Immature natural killer cell (primary cell): ENCODE data around the gene RSPO3. TPM values are rescaled to one million over a fixed set of nuclear protein-coding genes. Genes with fewer than 3 reads are reported as not detected.

Source experiments
- DNase-seq, 3 donors: peaks; one replicate each; pipeline ENCODE4 v3.0.0; 2022; ENCODE audit warnings: mixed read lengths in 1 of 3
- H3K27ac Mint-ChIP-seq, 6 donors: one replicate each; pipeline ENCODE4 v1.8.0; 2020; ENCODE audit warnings: mixed read lengths in 6 of 6, mild to moderate bottlenecking in 5 of 6, inconsistent platforms in 4 of 6, moderate library complexity in 3 of 6
- H3K27me3 Mint-ChIP-seq, 3 donors: one replicate each; pipeline ENCODE4 v1.8.0; 2020 to 2021; ENCODE audit warnings: low read depth in 3 of 3, mild to moderate bottlenecking in 3 of 3, mixed read lengths in 3 of 3, moderate library complexity in 3 of 3, inconsistent platforms in 1 of 3
- H3K36me3 Mint-ChIP-seq, 3 donors: one replicate each; pipeline ENCODE4 v1.8.0; 2020; ENCODE audit warnings: mixed read lengths in 3 of 3, inconsistent platforms in 2 of 3, mild to moderate bottlenecking in 2 of 3
- H3K4me1 Mint-ChIP-seq, 2 donors: one replicate each; pipeline ENCODE4 v1.8.0; 2020; ENCODE audit warnings: inconsistent platforms in 2 of 2, mild to moderate bottlenecking in 2 of 2, mixed read lengths in 2 of 2, moderate library complexity in 1 of 2
- H3K4me3 Mint-ChIP-seq, 5 donors: one replicate each; pipeline ENCODE4 v1.8.0; 2020; ENCODE audit warnings: mild to moderate bottlenecking in 5 of 5, mixed read lengths in 5 of 5, inconsistent platforms in 3 of 5, moderate library complexity in 3 of 5
- H3K9me3 Mint-ChIP-seq, 6 donors: one replicate each; pipeline ENCODE4 v1.8.0; 2020; ENCODE audit warnings: mild to moderate bottlenecking in 6 of 6, mixed read lengths in 6 of 6, inconsistent platforms in 4 of 6, moderate library complexity in 3 of 6
- polyA plus RNA-seq, 3 donors: library from polyadenylated mRNA; unstranded; fragments of 300-500 nt; fragmentation: Illumina TruSeq; gene quantifications; one replicate each; pipeline ENCODE4 v1.2.3, GENCODE V29; 2021

RSPO3 gene
- polyA plus RNA-seq, 3 donors from 2014 or later: not detected

DNA sequence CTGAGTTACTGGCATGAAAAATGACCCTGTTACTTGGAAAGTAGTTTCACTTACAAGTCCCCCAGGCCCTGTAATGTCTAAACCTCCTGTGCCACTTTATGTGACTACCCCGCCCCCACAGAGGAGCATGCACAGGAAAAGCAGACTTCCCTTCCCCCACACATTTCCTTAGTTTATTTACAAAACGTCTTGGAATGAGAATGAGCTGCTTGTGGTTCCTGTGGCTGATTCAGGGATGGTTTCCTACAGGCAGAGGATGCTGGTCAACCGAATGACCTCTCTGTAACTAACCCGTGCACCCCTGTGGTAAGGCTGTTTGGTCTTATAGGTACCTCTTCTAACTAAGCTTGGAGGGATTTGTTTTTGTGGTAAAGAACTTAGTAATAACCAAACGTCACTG, 28.5 kb downstream of the RSPO3 start:
- no peak overlapping the region for H3K27ac Mint-ChIP-seq
- H3K27me3 Mint-ChIP-seq: peaks cover 0 to 2% (median 2%) of the 10 kb centered on the region in 3 donors
- no peak for DNase-seq
- peaks cover 0 to 2% (median 0%) of the 10 kb centered on the region in 6 donors for H3K9me3 Mint-ChIP-seq
- no peak overlapping the region for H3K4me3 Mint-ChIP-seq
- H3K4me1 Mint-ChIP-seq: no peaks in the 10 kb centered on the region
- no peaks in the 10 kb centered on the region for H3K36me3 Mint-ChIP-seq

- H3K4me3 Mint-ChIP-seq: no peak overlapping the region
- peaks cover 0 to 6% (median 2%) of the 10 kb centered on the region in 3 donors for H3K27me3 Mint-ChIP-seq
- H3K4me1 Mint-ChIP-seq: no peaks in the 10 kb centered on the region
- no peak for DNase-seq
- H3K36me3 Mint-ChIP-seq: no peaks in the 10 kb centered on the region
- H3K27ac Mint-ChIP-seq: no peak overlapping the region
- H3K9me3 Mint-ChIP-seq: peaks cover 0 to 2% (median 0%) of the 10 kb centered on the region in 6 donors
Measured at GRCh38 chr6:127147534-127147933, 29.1 kb downstream of the RSPO3 start.

GRCh38 chr6:127148511-127148910, 30.0 kb downstream of the RSPO3 start:
- H3K27me3 Mint-ChIP-seq: peaks cover 0 to 6% (median 2%) of the 10 kb centered on the region in 3 donors
- no peak for DNase-seq
- H3K4me3 Mint-ChIP-seq: no peak overlapping the region
- no peak overlapping the region for H3K27ac Mint-ChIP-seq
- H3K4me1 Mint-ChIP-seq: no peaks in the 10 kb centered on the region
- H3K36me3 Mint-ChIP-seq: no peaks in the 10 kb centered on the region
- H3K9me3 Mint-ChIP-seq: peaks cover 0 to 2% (median 0%) of the 10 kb centered on the region in 6 donors

GRCh38 chr6:127154509-127154908, 36.0 kb downstream of the RSPO3 start:
- H3K4me1 Mint-ChIP-seq: no peaks in the 10 kb centered on the region
- peaks cover 0 to 6% (median 6%) of the 10 kb centered on the region in 3 donors for H3K27me3 Mint-ChIP-seq
- H3K27ac Mint-ChIP-seq: no peak overlapping the region
- H3K9me3 Mint-ChIP-seq: peaks cover 0 to 4% (median 0%) of the 10 kb centered on the region in 6 donors
- H3K4me3 Mint-ChIP-seq: no peak overlapping the region
- no peak for DNase-seq
- H3K36me3 Mint-ChIP-seq: no peaks in the 10 kb centered on the region

GRCh38 chr6:127160484-127160883, 42.0 kb downstream of the RSPO3 start:
- DNase-seq: no peak
- no peaks in the 10 kb centered on the region for H3K36me3 Mint-ChIP-seq
- H3K4me1 Mint-ChIP-seq: no peaks in the 10 kb centered on the region
- H3K27ac Mint-ChIP-seq: no peak overlapping the region
- H3K27me3 Mint-ChIP-seq: peaks cover 0 to 3% (median 2%) of the 10 kb centered on the region in 3 donors
- peaks cover 0 to 4% (median 1%) of the 10 kb centered on the region in 6 donors for H3K9me3 Mint-ChIP-seq
- no peak overlapping the region for H3K4me3 Mint-ChIP-seq

GRCh38 chr6:127162836-127163235, 44.4 kb downstream of the RSPO3 start:
- Mint-ChIP-seq H3K27me3 (peaks cover 0 to 3% (median 2%) of the 10 kb centered on the region in 3 donors), H3K4me1 (no peaks in the 10 kb centered on the region), H3K27ac (no peak overlapping the region), H3K4me3 (no peak overlapping the region), H3K36me3 (no peaks in the 10 kb centered on the region), H3K9me3 (peaks cover 0 to 7% (median 2%) of the 10 kb centered on the region in 6 donors)
- no peak for DNase-seq

- no peaks in the 10 kb centered on the region for H3K36me3 Mint-ChIP-seq
- H3K27ac Mint-ChIP-seq: no peak overlapping the region
- H3K27me3 Mint-ChIP-seq: peaks cover 0 to 3% (median 2%) of the 10 kb centered on the region in 3 donors
- no peak for DNase-seq
- peaks cover 0 to 7% (median 1%) of the 10 kb centered on the region in 6 donors for H3K9me3 Mint-ChIP-seq
- H3K4me1 Mint-ChIP-seq: no peaks in the 10 kb centered on the region
- no peak overlapping the region for H3K4me3 Mint-ChIP-seq
Measured at GRCh38 chr6:127164036-127164435, 45.6 kb downstream of the RSPO3 start.

GRCh38 chr6:127164565-127164964, 46.1 kb downstream of the RSPO3 start:
- Mint-ChIP-seq H3K4me1 (no peaks in the 10 kb centered on the region), H3K27me3 (peaks cover 0 to 3% (median 0%) of the 10 kb centered on the region in 3 donors), H3K4me3 (no peak overlapping the region), H3K27ac (no peak overlapping the region), H3K36me3 (no peaks in the 10 kb centered on the region), H3K9me3 (peaks cover 0 to 7% (median 2%) of the 10 kb centered on the region in 6 donors)
- DNase-seq: no peak

- no peaks in the 10 kb centered on the region for H3K4me1 Mint-ChIP-seq
- H3K4me3 Mint-ChIP-seq: no peak overlapping the region
- H3K9me3 Mint-ChIP-seq: peaks cover 0 to 2% (median 0%) of the 10 kb centered on the region in 6 donors
- H3K36me3 Mint-ChIP-seq: no peaks in the 10 kb centered on the region
- no peak overlapping the region for H3K27ac Mint-ChIP-seq
- no peaks in the 10 kb centered on the region for H3K27me3 Mint-ChIP-seq
- DNase-seq: no peak
Measured at GRCh38 chr6:127173156-127173940, 54.9 kb downstream of the RSPO3 start.

DNA sequence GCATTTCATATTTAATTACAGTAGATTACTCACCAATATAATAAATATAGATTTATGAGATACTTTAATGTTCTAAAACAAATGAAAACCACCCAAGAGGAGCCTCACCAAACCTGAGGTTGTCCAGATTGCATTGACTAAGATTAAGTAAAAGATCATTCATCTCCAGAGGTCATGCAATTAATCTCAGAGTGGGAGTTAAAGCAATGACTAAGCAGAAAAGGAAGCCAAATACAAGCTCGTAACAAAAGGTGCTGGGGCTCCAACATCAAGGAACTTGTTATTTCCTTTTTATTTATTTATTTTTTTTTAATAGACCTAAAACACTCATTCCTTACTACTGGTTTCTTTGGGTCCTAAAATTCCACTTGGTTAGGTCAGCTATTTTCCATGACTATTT, 57.7 kb downstream of the RSPO3 start:
- no peaks in the 10 kb centered on the region for H3K9me3 Mint-ChIP-seq
- no peaks in the 10 kb centered on the region for H3K36me3 Mint-ChIP-seq
- H3K4me3 Mint-ChIP-seq: no peak overlapping the region
- DNase-seq: no peak
- H3K27me3 Mint-ChIP-seq: peaks cover 0 to 1% (median 0%) of the 10 kb centered on the region in 3 donors
- no peak overlapping the region for H3K27ac Mint-ChIP-seq
- H3K4me1 Mint-ChIP-seq: no peaks in the 10 kb centered on the region

GRCh38 chr6:127177030-127177922, 58.8 kb downstream of the RSPO3 start:
- Mint-ChIP-seq H3K9me3 (no peaks in the 10 kb centered on the region), H3K27ac (no peak overlapping the region), H3K36me3 (no peaks in the 10 kb centered on the region), H3K4me3 (no peak overlapping the region), H3K4me1 (no peaks in the 10 kb centered on the region), H3K27me3 (peaks cover 0 to 1% (median 0%) of the 10 kb centered on the region in 3 donors)
- DNase-seq: no peak

GRCh38 chr6:127177923-127178231, 59.4 kb downstream of the RSPO3 start:
- Mint-ChIP-seq H3K27ac (no peak overlapping the region), H3K4me1 (no peaks in the 10 kb centered on the region), H3K4me3 (no peak overlapping the region), H3K36me3 (no peaks in the 10 kb centered on the region), H3K9me3 (no peaks in the 10 kb centered on the region), H3K27me3 (peaks cover 0 to 1% (median 0%) of the 10 kb centered on the region in 3 donors)
- no peak for DNase-seq

GRCh38 chr6:127178746-127179145, 60.3 kb downstream of the RSPO3 start:
- H3K9me3 Mint-ChIP-seq: no peaks in the 10 kb centered on the region
- no peak overlapping the region for H3K4me3 Mint-ChIP-seq
- no peak overlapping the region for H3K27ac Mint-ChIP-seq

GRCh38 chr6:127180426-127180825, 62.0 kb downstream of the RSPO3 start:
- Mint-ChIP-seq H3K27me3 (peaks cover 0 to 6% (median 1%) of the 10 kb centered on the region in 3 donors), H3K36me3 (no peaks in the 10 kb centered on the region), H3K4me1 (no peaks in the 10 kb centered on the region), H3K9me3 (no peaks in the 10 kb centered on the region), H3K27ac (no peak overlapping the region), H3K4me3 (no peak overlapping the region)
- no peak for DNase-seq

More at GRCh38 chr6:127178746-127179145, 60.3 kb downstream of the RSPO3 start:
- Mint-ChIP-seq H3K36me3 (no peaks in the 10 kb centered on the region), H3K4me1 (no peaks in the 10 kb centered on the region), H3K27me3 (peaks cover 0 to 6% (median 1%) of the 10 kb centered on the region in 3 donors)
- DNase-seq: no peak
